ENCODE results near the gene THRAP3.
"Not testable (repeated sequence)": the region's sequence is repeated elsewhere in the genome, so short reads cannot be mapped to it uniquely, and the experiment has no call there.

Gene THRAP3

DNA sequence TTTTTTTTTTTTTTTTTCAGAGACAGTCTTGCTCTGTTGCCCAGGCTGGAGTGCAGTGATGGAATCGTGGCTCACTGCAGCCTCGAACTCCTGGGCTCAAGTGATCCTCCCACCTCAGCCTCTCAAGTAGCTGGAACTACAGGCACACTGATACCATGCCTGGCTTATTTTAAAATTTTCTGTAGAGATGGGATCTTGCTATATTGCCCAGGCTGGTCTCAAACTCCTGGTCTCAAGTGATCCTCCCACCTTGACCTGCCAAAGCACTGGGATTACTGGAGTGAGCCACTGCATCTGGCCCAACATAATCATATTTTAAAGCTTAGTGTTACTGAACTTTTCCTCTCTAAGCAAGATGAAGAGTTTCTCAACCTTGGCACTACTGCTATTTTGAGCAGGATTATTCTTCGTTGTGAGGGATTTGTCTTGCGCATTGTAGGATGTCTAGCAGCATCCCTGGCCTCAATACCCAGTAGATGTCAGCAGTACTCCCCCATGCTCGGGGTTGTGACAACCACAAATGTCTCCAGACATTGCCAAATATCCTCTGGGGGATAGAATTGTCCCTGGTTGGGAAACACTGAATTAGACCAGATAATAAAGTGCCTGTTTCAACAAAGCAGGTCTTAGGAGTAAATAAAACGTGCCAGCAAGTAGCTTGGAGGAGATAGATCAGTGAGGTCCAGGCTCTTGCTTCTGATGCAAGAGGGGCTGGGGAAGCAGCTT, 15.1 kb upstream of the THRAP3 start:
- no peak for DNase-seq

GRCh38 chr1:36211307-36211706, 12.9 kb upstream of the THRAP3 start:
- no peak for DNase-seq

- no peak for DNase-seq
Observed at GRCh38 chr1:36211841-36212240, 12.4 kb upstream of the THRAP3 start.

DNA sequence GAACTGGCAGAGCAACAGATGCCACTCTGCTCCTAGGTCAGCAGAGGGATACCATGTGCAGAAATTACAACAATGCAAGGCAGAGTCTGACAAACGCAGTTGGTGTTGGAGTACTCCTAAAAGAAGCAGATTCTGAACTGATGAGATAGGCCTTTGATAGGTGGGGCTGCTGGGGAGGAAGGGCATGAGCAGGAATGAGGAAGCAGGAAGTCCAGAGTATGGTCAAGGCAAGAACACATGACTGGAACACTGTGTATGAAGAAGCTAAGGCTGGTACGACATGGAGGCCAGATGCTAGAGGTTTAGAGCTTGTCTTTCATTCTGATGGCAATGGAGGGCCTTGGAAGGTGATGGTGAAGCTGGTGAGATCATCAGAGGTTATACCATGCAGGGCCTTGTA, 11.5 kb upstream of the THRAP3 start:
- no peak for DNase-seq

DNA sequence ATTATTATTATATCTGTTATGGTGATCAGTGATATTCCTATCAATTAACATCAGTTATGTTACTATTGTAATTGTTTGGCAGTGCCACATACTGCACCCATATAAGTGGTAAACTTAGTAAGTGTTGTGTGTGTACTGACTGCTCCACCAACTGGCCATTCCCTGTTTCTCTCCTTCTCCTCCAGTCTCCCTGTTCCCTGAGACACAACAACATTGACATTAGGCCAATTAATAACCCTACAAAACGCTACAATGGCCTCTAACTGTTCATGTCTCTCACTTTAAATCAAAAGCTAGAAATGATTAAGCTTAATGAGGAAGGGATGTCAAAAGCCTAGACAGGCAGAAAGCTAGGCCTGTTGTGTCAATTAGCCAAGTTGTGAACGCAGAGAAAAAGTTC, 6.6 kb upstream of the THRAP3 start:
- no peak for DNase-seq

DNA sequence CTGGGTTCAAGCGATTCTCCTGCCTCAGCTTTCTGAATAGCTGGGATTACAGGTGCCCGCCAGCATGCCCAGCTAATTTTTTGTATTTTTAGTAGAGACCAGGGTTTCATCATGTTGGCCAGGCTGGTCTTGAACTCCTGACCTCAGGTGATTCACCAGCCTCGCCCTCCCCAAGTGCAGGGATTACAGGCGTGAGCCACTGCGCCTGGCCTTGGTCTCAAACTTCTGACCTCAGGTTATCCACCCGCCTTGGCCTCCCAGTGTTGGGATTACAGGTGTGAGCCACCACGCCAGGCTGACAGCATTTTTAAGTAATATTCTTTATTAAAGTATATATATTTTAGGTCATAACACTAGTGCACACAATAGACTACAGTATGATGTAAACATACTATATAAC, 2.3 kb upstream of the THRAP3 start:
- DNase-seq = not testable (repeated sequence)

- DNase-seq = no peak
Observed at GRCh38 chr1:36222481-36223380, 1.5 kb upstream of the THRAP3 start.

DNA sequence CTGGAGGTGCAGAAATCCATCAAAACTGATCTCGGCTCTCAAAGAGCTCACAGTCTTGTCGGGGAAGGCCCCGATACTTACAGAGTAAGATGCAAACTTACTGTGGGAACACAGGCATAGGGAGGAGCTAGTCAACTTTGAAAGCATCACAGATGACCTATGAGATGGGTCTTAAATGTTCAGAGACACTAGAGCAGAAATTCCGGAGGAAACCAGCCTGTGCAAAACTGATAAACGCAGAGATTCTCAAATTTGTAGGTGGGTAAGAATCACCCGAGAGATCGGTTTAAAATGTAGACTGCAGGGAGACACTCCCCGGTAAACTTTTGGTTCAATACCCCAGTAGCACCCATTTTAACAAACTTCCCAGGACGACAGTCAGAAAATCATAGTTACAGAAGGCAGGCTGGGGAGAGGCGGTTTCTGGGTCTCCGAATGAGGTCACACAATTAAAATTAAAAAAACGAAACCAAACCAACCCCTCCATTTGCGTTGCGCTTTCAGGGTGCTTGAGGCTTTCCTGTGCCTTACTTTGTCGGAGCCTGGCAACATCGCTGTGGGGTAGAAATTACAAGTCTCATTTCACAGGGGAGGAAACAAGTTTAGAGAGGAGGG, 755 bp upstream of the THRAP3 start:
- DNase-seq = no peak

DNA sequence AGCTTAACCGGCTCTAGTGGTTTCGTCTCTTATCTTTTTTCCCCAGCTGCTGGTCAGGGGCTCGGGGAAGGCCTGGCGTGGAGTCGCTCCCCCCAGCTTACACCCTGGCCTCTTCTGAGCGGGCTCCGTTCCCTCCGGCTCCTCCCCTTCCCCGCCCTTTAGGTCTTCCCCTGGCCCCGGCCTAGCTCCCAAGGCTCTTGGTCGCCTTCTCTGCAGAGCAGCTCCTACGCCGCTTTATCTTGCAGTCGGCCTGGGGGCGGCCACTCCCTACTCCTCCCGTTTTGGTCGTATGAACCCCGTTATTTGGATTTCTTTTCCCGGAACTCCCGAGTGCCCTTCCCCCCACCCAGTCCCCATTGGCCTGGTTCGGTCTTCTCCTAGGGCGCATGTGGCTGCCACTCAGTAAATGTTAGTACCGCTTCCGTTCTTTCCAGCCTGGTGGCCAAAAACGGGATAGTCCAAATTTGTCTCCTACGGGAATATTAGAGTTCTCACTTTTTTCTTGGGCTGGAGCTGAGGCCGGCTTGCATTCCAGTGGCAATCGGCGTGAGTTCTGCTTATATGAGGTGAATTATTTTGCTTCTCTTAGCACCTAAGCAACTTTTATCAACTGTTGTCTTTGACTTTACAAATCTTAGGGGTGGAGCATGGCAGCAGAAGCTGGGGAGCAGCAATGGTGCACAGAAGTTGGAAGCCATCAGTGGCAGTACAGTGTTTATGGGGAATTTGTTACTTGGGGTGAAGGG, 467 bp downstream of the THRAP3 start:
- DNase-seq = peak in 3 of 4 experiments; percentile 62 to 80 (median 74)

GRCh38 chr1:36225283-36225899, 1.1 kb downstream of the THRAP3 start:
- no peak for DNase-seq

DNA sequence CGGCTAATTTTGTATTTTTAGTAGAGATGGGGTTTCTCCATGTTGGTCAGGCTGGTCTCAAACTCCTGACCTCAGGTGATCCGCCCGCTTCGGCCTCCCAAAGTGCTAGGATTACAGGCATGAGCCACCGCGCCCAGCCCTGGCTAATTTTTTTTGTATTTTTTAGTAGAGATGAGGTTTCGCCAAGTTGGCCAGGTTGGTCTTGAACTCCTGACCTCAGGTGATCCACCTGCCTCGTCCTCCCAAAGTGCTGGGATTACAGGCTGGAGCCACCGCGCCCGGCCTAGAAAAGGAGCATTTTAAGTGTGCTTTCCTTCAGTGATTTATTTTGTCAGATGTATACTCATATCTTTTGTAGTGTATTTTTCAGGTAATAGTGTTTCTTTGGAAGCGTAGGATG, 6.0 kb downstream of the THRAP3 start:
- DNase-seq = not testable (repeated sequence)

GRCh38 chr1:36231191-36231590, 6.9 kb downstream of the THRAP3 start:
- no peak for DNase-seq

DNA sequence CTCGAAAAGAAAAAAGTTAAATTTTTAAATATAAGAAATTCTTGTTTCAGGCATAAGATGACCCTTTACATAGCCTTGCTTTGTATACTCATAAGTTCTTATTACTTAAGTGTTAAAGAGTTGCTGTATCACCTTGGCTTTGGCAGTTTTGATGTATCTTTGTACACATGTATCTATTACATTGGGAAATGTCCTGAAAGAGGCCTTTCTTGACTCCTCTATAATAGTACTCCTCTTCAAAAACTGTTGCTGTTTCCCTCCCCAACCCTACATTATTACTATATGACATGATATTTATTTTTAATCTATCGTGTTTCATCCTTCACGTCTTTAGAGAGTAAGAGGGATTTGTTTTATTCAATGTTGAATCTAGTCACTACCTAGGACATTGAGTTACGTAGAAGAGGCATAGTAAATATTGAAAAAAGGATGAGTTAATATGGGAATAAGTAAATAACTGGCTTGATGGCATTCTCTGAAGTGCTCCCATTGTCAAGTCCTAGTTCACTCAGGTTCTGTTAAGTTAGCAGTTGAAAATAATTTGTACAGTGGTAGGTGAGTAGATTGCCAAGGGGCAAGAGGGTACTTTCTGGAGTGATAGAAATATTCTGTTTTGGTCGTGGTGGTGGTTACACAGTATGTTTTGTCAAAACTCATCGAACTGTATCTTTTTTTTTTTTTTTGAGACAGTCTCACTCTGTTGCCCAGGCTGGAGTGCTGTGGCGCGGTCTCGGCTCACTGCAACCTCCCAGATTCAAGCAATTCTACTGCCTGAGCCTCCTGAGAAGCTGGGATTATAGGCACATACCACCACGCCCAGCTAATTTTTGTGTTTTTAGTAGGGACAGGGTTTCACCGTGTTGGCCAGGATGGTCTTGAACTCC, 8.2 kb downstream of the THRAP3 start:
- no peak for DNase-seq

DNA sequence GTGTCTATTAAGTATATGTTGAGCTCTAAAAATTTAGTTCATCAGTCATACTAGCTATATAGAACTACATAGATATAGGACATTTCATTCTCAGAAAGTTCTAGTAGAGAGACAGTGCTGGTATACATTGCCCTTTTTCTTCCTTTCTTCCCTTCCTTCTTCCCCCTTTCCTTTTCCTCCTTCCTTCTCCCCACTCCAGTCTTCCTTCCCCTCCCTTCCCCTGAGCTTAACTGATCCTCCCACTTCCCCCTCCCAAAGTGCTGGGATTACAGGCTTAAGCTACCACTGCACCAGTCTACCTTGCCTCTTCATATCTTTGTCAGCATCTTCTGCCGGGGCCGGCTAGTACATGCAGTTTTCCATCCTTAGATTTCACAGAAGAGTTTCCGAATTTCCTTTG, 12.1 kb downstream of the THRAP3 start:
- no peak for DNase-seq

DNA sequence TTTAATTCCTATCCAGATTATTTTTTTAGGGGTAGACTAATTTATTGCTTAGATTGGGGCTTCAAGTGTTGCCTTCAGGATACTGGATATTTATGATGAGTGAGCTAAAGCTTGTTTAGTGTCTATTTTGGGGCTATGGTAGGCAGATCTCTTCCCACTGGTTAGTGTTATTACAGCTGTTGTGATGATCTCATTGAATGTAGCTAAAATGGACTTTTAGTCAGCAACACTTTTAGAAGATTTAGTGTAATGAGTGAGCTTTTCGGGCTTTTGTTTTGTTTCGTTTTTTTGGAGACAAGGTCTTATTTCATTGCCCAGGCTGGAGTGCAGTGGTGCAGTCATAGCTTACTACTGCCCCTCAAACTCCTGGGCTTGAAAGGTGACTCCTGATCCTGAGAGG, 14.2 kb downstream of the THRAP3 start:
- no peak for DNase-seq

DNA sequence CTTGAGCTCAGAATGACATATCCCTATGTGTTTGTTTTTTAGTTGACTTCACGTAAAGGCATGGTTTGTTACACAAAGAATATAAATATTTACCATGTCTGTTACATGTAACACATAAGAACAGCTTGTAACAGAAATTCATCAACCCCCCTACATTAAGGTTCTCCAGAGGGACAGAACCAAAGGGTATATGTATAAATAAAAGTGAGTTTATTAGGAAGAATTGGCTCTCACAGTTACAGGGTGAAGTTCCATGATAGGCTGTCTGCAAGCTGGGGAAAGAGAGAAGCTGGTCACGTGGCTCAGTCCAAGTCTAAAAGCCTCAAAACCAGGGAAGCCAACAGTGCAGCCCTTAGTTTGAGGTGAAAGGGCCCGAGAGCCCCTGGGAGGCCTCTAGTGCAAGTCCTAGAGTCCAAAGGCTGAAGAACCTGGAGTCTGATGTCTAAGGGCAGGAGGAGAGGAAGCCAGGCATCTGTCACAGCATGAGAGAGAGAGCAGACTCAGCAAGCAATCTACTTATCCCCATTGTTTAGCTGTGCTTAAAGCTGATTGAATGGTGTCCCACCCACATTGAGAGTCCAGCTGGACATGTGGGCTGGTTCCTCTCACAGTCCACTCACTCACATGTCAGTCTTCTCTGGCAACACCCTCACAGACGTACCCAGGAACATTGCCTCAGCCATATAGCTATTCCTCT, 15.8 kb downstream of the THRAP3 start:
- no peak for DNase-seq

- no peak for DNase-seq
Observed at GRCh38 chr1:36247538-36247937, 23.3 kb downstream of the THRAP3 start.

- DNase-seq = no peak
Observed at GRCh38 chr1:36248250-36248894, 24.1 kb downstream of the THRAP3 start.

DNA sequence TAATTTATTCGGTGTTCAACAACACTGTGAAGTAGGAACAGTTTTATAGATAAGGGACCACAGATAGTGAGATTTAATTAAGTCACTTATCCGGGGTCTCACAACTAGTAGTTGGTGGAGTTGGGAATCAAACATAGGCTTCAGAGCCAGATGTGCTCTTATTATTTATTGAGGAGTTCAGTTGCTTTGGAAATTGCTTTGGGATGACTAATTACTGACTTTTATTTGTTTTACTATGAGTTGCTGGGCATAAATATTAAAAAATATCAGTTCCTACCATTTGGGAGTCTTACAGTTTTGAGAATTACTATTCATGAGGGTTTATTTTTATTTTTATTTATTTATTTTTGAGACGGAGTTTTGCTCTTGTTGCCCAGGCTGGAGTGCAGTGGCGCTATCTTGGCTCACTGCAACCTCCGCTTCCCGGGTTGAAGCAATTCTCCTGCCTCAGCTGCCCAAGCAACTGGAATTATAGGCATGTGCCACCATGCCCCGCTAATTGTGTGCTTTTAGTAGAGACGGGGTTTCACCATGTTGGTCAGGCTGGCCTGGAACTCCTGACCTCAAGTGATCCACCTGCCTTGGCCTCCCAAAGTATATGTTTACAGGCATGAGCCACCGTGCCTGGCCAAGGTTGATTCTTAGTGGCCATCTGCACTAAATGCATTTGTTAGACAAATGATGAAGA, 27.7 kb downstream of the THRAP3 start:
- DNase-seq = no peak

GRCh38 chr1:36252482-36252824, 28.2 kb downstream of the THRAP3 start:
- not testable (repeated sequence) for DNase-seq

Data from activated naive CD4-positive, alpha-beta T cell (primary cell).